NCI-H226 (cell line): ENCODE measurements around the gene DACT3.
A peak's percentile ranks its signal among the peaks of the same experiment; 100 is the strongest.

ENCODE experiments used
- DNase-seq: peaks from one replicate; pipeline ENCODE4 v3.0.0-alpha.2; 2015

Gene DACT3

GRCh38 chr19:46610851-46611770 lies 49.9 kb downstream of the DACT3 start:
- DNase-seq, result no peak

- DNase-seq, result no peak
Measured at GRCh38 chr19:46610413-46610775, 50.6 kb downstream of the DACT3 start.

- no peak for DNase-seq
Measured at GRCh38 chr19:46609511-46610412, 51.2 kb downstream of the DACT3 start.

- DNase-seq, result no peak
Measured at GRCh38 chr19:46608581-46609345, 52.2 kb downstream of the DACT3 start.

GRCh38 chr19:46608178-46608577 lies 52.8 kb downstream of the DACT3 start:
- DNase-seq, result no peak

GRCh38 chr19:46607448-46607841 lies 53.5 kb downstream of the DACT3 start:
- DNase-seq, result no peak

GRCh38 chr19:46606681-46607447 lies 54.1 kb downstream of the DACT3 start:
- no peak for DNase-seq

- no peak for DNase-seq
Measured at GRCh38 chr19:46606019-46606418, 55.0 kb downstream of the DACT3 start.

GRCh38 chr19:46605356-46605821 lies 55.6 kb downstream of the DACT3 start:
- no peak for DNase-seq

- no peak for DNase-seq
Measured at GRCh38 chr19:46604781-46605355, 56.1 kb downstream of the DACT3 start.

- DNase-seq, result no peak
Measured at GRCh38 chr19:46603752-46604231, 57.2 kb downstream of the DACT3 start.

- DNase-seq, result no peak
Measured at GRCh38 chr19:46603195-46603637, 57.8 kb downstream of the DACT3 start.

- DNase-seq, result no peak
Measured at GRCh38 chr19:46602392-46603194, 58.4 kb downstream of the DACT3 start.

GRCh38 chr19:46601318-46602224 lies 59.4 kb downstream of the DACT3 start, which contains the start of gene CALM3:
Gene CALM3 (plus strand): TSS chr19:46601330. CDS start chr19:46601435, 105 bp downstream.
- DNase-seq, result no peak

- peak; percentile 95 for DNase-seq
Measured at GRCh38 chr19:46600384-46601317, 60.3 kb downstream of the DACT3 start.

- no peak for DNase-seq
Measured at GRCh38 chr19:46599716-46600373, 61.1 kb downstream of the DACT3 start.

- no peak for DNase-seq
Measured at GRCh38 chr19:46598372-46598917, 62.5 kb downstream of the DACT3 start.
